HG02970 (cell line): ENCODE results near the gene MRM1.

ENCODE experiments used
- ATAC-seq: cut with Tn5 transposase; IDR thresholded peaks from one replicate; pipeline ENCODE4 v1.9.1; 2021; ENCODE audit warnings: mild to moderate bottlenecking, moderate library complexity, moderate number of reproducible peaks; ENCODE audit not compliant: unreplicated experiment, low FRiP score

The MRM1 gene

DNA sequence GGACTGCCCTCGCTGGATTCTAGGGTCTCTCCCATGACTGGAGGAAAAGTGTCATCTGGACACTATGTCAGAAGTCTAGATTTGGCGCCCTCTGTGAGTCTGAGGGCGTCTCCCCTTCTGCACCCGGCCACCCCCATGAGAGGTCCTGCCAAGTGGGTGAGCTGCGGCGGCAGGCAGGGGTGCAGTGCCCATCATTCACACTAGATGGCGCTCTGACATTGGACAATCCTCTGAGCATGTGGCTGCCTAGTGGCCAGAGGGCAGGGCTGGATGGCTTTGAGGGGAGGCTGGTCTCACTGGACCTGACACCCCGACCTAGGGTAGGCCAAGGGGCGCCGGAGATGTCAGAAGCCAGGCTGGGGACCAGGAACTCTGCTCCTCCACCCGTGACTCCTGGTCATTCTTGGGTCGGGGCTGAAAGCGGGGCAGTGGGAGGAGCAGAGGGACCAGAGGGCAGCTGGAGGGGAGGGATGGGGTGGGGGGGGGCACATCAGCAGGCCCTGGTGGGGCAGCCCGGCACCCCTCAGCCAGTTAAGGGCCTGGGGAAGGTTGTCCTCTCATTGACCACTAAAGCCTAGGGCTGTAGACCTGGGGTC is 28.0 kb downstream of the MRM1 start:
- no peak for ATAC-seq

- ATAC-seq, result no peak
Measured at GRCh38 chr17:36629970-36630502, 28.7 kb downstream of the MRM1 start.

GRCh38 chr17:36631022-36631421 is 29.6 kb downstream of the MRM1 start:
- no peak for ATAC-seq

- ATAC-seq, result no peak
Measured at GRCh38 chr17:36632916-36633771, 31.8 kb downstream of the MRM1 start.

DNA sequence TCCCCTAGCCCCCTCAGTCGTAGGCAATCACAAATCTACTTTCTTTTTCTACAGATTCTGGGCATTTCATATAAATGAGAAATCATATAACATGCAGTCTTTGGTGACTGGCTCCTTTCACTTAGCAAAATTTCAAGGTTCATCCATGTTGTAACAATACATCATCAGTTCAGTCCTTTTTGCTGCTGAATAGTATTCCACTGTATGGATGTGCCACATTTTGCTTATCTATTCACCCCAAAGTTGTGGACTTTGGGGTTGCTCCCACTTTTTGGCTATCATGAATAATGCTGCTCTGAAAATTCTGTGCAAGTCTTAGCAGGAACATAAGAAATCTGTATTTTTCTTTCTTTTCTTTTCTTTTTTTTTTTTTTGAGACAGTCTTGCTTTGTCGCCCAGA is 39.0 kb downstream of the MRM1 start:
- ATAC-seq, result no peak

DNA sequence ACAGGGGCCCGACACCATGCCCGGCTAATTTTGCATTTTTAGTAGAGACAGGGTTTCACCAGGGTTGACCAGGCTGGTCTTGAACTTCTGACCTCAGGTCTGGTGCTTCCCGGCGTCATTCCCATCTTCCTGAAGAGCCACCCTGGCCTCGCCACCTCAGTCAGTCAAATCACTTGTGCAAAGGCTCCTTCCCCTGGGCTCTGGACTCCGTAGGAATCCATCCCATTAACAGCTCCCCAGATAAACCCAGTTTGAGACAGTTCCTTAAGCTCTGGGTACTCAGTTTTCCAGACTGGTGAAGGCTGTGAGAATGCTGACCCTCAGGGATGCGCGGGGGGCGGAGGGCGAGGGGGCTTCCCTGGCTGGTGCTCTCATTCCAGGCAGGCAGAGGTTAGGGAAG is 39.5 kb downstream of the MRM1 start:
- no peak for ATAC-seq

DNA sequence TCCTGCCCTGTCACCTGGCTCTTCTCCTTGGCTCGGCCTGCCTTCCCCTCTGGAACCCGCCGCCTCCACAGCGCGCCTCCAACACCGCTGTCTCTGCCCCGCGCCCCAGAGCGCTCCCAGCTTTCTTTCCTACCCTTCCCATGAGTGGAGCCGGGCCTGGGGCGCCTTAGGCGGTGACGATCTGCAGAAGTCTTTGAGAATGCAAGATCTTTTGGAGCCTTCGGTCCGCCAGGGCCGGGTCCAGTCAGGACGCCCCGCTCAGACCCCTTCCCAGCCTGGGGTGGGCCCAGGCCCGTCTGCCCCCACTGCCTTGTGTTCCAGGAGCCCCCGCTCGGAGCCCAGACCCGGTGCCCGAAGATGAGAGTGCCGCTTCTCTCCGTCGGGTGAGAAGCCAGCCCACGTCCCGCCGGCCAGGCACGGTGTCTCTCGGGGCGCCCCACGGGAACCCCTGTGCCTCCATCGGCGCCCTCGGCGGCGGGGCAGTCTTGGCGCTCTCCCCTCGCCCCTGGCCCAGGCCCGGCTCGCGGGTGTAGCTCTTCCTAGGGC is 40.0 kb downstream of the MRM1 start:
- ATAC-seq, result no peak

GRCh38 chr17:36641877-36642845 is 40.8 kb downstream of the MRM1 start:
- no peak for ATAC-seq

DNA sequence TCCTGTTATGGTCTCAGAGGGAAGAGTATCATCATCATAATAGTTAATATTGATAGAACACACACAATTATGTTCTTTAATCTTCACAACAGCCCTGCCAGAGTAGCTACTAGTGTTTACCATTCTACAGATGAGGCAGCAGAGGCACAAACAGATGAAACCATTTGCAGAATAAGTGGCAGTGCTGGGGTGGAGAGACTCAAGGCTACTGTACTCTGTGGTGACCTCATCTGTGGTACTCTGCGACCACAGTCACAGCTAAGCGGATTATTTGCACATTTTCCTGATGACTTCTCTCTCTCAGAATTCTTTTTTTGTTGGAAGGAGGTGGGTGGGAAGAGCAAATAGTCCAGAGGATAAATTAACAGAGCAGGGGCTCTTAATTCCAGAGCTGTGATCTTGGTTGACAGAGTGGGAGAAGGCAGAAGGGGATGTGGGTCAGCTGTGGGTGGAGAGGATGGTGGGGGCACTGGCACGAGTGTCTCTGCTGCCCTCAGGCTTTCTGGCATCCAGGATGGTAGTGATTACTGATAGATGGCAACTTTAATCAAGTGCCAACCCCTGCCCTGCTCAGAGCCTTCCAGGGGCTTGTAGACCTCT is 41.8 kb downstream of the MRM1 start:
- no peak for ATAC-seq

DNA sequence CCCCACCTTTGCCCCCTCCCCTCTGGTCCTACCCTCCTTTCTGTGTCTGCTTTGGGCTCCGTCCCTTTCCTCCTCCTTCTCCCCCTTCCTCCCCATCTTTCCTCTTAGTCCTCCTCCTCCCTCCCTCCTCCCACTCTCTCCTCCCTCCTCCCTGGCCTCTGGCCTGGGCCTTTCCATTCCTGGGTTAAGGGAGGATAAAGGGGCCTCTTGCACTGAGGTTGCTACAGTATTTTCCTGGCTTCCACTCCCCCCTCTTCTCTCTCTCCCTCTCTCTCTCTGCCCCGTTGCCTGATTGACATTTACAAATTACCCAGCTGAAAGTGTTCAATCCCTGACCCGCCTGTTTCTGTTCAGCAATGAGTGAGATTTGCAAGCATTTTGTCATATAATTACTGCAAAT is 44.0 kb downstream of the MRM1 start:
- ATAC-seq, result no peak

GRCh38 chr17:36647636-36648035 is 46.3 kb downstream of the MRM1 start:
- ATAC-seq, result no peak

GRCh38 chr17:36650096-36650775 is 48.9 kb downstream of the MRM1 start:
- ATAC-seq, result no peak

DNA sequence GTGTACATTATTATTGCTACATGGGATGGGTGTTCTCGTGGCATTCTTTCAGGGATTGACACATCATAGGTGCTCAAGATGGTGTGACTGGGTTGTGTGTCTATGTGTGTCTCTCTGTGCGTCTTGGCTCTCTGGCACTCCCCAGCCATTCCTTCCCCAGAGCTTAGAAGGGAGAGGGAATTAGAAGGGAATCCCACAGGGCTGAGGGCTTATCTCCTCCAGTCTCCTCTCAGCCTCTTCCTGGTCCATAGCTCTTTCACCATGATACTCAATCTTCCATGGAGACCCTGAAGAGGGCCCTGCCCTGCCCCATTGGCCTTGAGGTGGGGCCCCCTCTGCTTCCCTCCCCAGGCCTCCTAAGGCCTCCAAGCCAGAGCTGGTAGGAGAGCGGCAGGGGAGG is 52.0 kb downstream of the MRM1 start:
- ATAC-seq, result no peak

DNA sequence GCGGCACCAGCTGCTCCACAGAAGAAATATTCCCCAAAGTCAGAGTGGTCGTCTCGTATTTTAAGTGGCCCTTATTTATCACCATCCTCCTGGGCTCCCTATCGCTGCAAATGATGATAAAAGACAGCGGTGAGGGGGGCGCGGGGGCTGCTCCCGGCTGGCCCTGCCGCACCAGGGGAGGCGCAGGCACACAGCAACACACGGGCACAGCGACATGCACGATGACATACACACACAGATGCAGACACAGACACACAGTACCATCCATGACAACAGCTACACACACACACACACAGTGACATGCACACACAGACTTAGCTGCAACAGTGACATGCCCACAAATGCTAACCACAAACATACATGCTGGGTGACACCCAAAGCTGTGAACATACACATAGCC is 52.5 kb downstream of the MRM1 start:
- ATAC-seq, result no peak

DNA sequence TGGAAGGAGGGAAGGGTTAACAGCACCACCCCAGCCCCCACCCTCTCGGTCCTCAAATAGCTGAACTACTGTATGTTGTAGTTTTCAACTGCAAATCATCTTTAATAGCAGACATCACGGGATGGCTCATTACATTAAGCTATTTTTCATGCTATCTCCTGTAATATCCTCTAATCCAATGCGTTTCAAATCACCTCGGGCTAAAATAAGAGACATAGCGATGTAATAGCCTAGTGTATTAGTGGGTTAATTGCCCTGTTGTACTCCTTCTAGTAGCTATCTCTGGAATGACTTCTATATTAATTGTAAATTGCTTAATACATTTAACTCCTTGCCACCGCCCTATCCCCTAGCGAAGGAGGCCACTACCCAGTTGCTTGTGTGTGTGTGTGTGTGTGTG is 54.3 kb downstream of the MRM1 start:
- no peak for ATAC-seq

DNA sequence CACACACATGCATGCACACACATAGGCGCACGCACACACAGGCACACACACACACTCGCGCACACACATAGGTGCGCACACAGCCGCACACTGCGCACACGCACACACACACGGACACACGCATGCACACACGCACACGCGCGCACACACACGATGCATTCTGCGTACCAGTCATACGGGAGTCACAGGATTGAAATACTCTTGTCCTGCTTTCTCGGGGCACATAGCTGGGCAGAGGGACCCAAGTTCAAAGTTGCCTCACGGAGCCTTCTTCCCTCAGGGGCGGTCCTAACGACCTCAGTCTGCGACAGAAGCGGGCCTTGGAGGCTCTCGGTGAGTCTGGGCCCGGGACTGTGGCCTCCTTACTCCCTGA is 56.0 kb downstream of the MRM1 start:
- no peak for ATAC-seq

DNA sequence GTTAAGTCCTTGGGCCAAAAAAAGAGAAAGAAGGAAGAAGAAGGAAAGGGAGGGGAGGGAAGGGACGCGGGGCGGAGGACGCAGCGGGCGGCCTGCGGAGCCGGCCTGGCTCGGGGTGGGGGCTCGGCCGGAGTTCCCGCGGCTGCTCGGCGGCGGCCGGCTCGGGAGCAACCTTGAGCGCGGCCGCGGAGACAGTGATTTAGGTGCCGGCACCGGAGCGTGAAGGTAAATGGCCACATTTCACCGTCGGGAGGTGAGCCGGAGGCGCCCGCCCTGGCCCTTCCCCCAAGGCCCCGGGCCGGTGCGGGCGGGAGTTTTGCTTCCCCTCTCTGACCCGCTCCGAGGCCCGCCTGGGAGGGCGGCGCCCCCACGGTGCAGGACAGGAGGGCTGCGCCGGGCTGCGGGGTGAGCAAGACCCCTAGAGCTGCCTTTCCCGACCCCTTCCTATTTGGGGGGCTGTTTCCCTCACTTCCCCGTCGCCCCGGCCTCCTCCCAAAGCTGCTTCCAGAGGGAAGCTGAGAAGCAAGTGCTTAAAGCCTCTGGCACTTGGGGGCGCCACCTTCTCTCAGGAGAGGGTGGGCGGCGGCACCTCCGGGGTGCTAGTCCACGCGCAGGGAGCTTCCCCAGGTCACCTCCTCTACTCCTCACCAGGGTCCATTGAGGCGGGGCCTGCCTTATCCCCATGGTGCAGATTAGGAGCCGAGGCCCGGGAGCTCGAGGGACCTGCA is 56.5 kb downstream of the MRM1 start:
- ATAC-seq, result no peak
